ENCODE measurements around the gene L3MBTL4. TPM values are rescaled to one million over a fixed set of nuclear protein-coding genes. Genes with fewer than 3 reads are reported as not detected.

Gene L3MBTL4
- polyA plus RNA-seq, 3 donors, result 1.1 to 1.8 (median 1.7) TPM

DNA sequence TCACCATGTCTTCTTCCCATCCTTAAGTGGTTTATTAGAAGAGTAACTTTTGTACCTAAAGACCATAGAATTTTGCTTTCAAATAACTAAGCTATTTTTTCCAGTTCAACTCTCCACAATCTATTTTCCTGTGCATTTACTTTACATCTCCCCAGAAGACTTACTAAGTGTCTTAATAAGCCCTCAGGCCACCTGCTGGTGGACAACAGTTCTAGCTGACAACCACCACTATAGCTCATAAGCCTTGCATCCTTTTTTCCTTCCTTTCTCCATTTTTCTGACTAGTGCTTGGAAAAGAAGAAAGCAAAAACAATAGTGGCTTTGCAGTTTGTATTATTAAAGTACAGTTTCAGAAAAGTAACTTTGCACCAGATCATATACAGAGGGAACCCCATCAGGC lies 369.9 kb downstream of the L3MBTL4 start:
- no peak overlapping the region for H3K27ac ChIP-seq (ENCODE audit: low read depth, low read length)

GRCh38 chr18:6044319-6044718 lies 370.4 kb downstream of the L3MBTL4 start:
- WGBS, 3 donors, result 61 to 63% (median 63%) methylated on average over 1 of the region's 1 CpG
- no peak overlapping the region for H3K27ac ChIP-seq (ENCODE audit: low read depth, low read length)

- WGBS, 3 donors, result 77 to 81% (median 79%) methylated on average over 2 of the region's 2 CpGs
- no peak overlapping the region for H3K27ac ChIP-seq (ENCODE audit: low read depth, low read length)
Measured at GRCh38 chr18:6039055-6039454, 375.7 kb downstream of the L3MBTL4 start.

DNA sequence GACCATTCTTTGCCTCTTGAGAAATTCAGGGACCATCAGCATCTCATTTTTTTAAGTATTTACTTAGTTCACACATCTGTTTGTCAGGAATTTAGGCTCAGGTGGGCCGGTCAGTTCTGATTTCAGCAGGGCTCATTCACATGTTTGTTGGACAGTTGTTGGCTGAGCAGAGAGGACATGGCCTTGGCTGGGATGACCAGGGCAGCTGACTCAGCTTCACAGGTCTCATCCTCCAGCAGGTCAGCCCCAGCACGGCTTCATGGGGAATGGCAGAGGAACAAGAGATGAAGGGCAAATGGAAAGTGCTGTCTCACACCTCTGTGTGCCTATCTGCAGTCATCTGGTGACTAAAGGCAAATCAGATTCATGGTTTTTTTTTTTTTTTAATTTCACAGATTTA lies 383.3 kb downstream of the L3MBTL4 start:
- H3K27ac ChIP-seq (ENCODE audit: low read depth, low read length), result no peak overlapping the region
- 58 to 80% (median 76%) methylated on average over 2 of the region's 2 CpGs for WGBS, 3 donors

- H3K27ac ChIP-seq (ENCODE audit: low read depth, low read length), result no peak overlapping the region
- WGBS, 3 donors, result 46 to 60% (median 50%) methylated on average over 2 of the region's 2 CpGs
Measured at GRCh38 chr18:6031002-6031401, 383.7 kb downstream of the L3MBTL4 start.

GRCh38 chr18:6024745-6025248 lies 389.9 kb downstream of the L3MBTL4 start:
- H3K27ac ChIP-seq (ENCODE audit: low read depth, low read length), result no peak overlapping the region
- 49 to 78% (median 63%) methylated on average over 2 of the region's 2 CpGs for WGBS, 3 donors

DNA sequence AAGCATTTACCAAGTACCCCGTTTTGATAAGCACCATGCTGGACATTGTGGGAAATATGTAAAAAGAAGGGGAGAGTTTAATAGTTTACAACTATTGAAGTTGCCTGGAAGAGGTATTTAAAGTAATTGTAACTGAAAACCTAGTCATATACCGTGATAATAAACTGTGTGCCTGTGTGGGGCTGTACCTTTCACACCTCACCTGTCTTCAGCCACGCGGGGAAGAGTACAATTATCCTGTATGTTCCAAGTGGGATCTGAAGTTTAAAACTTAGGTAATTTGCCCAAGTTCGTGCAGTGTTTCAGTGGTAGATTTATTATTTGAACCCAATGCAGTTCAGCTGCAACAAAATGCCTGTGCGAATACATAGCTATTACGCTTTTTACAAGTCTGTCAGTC lies 391.2 kb downstream of the L3MBTL4 start:
- H3K27ac ChIP-seq (ENCODE audit: low read depth, low read length), result no peak overlapping the region
- WGBS, 3 donors, result 75 to 87% (median 87%) methylated on average over 7 of the region's 7 CpGs

DNA sequence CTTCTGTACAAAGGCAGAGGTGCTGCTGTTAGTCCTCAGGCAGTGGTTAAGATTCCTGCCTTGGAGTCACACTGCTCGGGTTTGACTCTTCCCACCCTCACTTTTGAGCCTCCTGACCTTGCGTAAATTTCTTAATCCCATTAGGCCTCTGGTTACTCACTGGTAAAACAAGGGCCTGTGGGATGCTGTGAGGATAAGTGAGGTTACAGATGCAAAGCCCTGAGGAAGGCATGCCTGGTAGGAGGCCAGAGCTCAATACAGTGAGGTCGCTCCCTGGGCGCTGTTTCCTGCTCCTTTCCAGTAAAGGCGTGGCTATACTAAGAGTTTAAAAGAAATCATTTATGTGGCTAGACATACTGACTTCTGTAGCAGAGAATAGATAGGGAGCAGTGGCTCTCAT lies 391.9 kb downstream of the L3MBTL4 start:
- 52 to 66% (median 55%) methylated on average over 5 of the region's 5 CpGs for WGBS, 3 donors
- H3K27ac ChIP-seq (ENCODE audit: low read depth, low read length), result no peak overlapping the region

GRCh38 chr18:6022074-6022444 lies 392.7 kb downstream of the L3MBTL4 start:
- 30 to 49% (median 35%) methylated on average over 2 of the region's 2 CpGs for WGBS, 3 donors
- no peak overlapping the region for H3K27ac ChIP-seq (ENCODE audit: low read depth, low read length)

DNA sequence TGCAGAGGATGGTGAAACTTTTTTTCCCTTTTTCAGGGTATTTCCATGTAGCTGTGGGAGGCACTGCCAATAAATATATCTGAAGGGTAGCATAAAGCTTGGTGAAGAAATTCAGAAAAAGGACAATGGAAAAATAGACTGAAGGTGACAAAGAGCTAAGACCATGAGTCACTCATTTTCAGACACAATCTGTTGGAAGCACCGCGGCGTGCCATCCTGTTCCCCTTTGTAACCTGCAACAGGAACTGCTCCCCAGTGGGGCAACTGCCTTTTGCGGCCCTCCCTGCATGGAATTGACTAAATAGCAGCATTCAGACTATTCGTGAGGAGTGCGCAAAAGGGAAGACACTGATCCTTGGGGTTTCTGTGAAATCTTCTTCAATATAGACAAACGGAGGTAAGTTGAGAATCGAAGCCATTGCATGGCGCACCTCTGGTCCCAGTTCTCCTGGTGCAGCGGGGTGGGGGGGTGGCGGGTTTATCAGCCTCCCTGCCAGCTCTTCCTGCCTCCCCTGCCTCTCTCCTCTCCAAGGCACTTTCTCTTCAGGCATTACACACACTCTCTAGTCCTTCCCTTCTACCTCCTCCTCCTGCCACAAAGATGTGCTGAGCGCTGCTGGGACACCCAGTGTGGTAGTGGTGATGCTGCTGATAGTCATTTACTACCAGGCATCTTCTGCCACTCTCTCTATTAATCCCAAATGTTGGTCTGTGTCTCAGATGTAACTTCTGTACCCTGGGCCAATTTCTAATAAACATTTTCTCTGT lies 393.2 kb downstream of the L3MBTL4 start:
- 63 to 88% (median 78%) methylated on average over 12 of the region's 12 CpGs for WGBS, 3 donors
- H3K27ac ChIP-seq (ENCODE audit: low read depth, low read length), result no peak overlapping the region

GRCh38 chr18:6018671-6019070 lies 396.0 kb downstream of the L3MBTL4 start:
- H3K27ac ChIP-seq (ENCODE audit: low read depth, low read length), result no peak overlapping the region
- WGBS, 3 donors, result 82 to 91% (median 87%) methylated on average over 1 of the region's 1 CpG

GRCh38 chr18:6017171-6017570 lies 397.5 kb downstream of the L3MBTL4 start:
- H3K27ac ChIP-seq (ENCODE audit: low read depth, low read length), result no peak overlapping the region
- 62 to 81% (median 78%) methylated on average over 5 of the region's 5 CpGs for WGBS, 3 donors

DNA sequence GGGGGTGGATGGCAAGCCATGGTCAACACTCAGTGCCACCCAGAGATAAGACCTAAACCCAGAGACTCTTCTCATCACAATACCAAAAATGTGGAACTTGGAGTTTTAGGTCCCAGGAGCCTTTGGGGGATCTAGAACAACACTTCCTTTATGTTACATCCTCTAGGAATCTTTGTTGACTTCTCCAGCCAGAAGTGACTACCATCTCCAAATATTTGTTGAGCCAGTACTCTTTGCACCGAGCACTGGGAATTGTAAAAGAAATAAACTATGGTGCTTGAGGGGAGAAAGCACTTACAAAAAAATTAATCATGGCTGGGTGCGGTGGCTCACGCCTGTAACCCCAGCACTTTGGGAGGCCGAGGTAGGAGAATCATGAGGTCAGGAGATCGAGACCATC lies 399.3 kb downstream of the L3MBTL4 start:
- no peak overlapping the region for H3K27ac ChIP-seq (ENCODE audit: low read depth, low read length)
- 83 to 95% (median 93%) methylated on average over 5 of the region's 5 CpGs for WGBS, 3 donors

DNA sequence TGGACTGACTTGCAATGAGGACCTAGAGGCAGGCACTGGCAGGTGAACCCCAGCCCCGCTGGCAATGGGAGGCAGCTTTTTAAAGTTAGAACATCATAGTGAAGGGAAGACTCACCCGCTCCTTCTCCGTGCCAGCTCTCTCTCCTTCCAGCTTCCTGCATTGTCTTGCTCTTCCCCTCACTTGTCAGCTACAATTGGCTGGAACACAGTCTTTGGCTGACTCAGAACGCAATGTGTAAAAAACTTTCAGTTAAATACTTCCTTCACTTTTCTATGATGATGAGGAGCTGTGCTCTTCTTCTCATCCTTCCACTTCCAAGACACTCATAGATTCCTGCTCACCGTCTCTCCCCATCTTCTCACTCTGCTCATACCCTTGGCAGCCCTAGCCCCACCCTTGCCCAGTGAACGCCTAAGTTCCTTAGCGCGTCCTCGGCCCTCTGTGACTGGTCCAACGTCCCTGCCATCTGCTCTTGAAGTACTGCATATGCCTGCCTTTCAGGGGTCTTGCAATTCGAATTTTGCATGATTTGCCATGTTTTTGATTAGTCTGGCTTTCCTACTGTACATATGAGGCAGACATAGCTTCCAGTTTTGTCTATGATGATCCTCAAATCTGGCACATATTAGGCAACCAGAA lies 401.4 kb downstream of the L3MBTL4 start:
- no peak overlapping the region for H3K27ac ChIP-seq (ENCODE audit: low read depth, low read length)
- 76 to 85% (median 78%) methylated on average over 11 of the region's 11 CpGs for WGBS, 3 donors

- H3K27ac ChIP-seq (ENCODE audit: low read depth, low read length), result no peak overlapping the region
- 86 to 97% (median 86%) methylated on average over 1 of the region's 1 CpG for WGBS, 3 donors
Measured at GRCh38 chr18:6010921-6011320, 403.8 kb downstream of the L3MBTL4 start.

GRCh38 chr18:6010284-6010683 lies 404.4 kb downstream of the L3MBTL4 start:
- H3K27ac ChIP-seq (ENCODE audit: low read depth, low read length), result no peak overlapping the region
- WGBS, 3 donors, result 77 to 91% (median 87%) methylated on average over 5 of the region's 5 CpGs

DNA sequence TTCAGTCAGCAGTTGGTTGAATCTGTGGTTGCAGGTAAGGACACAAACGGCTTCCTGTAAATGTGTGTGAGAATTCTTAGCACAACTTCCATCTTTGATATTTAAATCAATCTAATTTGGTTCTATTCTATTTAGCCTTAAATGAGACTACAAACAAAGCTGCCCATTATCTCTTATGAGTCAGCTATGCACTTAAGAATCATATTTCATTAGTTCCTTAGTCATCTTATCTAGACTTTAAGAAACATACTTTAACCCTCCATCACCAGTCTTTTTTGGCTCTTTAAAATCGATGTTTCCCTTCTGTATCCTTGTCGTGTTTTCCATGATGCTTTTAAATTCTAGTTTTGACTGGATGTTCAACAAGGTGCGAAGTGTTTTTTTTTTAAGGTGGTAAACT lies 405.0 kb downstream of the L3MBTL4 start:
- H3K27ac ChIP-seq (ENCODE audit: low read depth, low read length), result no peak overlapping the region

DNA sequence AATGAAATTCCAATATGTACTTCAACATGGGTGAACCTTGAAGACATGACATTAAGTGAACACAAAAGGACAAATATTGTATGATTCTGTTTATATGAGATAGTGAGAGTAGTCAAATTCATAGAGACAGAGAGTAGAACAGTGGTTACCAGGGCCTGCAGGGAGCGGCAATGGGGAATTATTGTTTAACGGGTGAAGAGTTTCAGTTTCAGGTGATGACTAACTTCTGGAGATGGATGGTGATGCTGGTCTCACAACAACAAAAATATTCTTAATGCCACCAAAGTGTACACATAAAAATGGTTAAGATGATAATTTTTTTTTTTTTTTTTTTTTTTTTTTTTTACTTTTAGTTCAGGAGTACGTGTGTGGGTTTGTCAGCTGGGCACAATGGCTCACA lies 410.0 kb downstream of the L3MBTL4 start:
- WGBS, 3 donors, result 85 to 88% (median 86%) methylated on average over 3 of the region's 3 CpGs
- no peak overlapping the region for H3K27ac ChIP-seq (ENCODE audit: low read depth, low read length)

More for the DNA sequence above, 405.0 kb downstream of the L3MBTL4 start:
- 70 to 79% (median 78%) methylated on average over 4 of the region's 4 CpGs for WGBS, 3 donors

DNA sequence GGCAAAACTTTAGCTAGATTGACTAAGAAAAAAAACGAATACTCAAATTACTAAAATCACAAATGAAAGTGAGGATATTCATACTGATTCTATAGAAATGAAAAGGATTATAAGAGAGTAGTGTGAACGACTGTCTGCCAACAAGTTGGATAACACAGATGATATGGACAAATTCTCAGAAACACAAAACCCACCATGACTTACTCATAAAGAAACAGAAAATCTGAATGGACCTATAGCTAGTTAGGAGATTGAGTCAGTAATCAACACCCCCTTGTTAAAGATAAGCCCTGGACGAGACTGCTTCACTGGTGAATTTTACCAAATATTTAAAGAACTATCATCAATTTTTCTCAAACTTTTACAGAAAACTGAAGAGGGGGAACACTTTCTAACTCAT lies 410.6 kb downstream of the L3MBTL4 start:
- no peak overlapping the region for H3K27ac ChIP-seq (ENCODE audit: low read depth, low read length)
- 60 to 75% (median 73%) methylated on average over 3 of the region's 3 CpGs for WGBS, 3 donors

DNA sequence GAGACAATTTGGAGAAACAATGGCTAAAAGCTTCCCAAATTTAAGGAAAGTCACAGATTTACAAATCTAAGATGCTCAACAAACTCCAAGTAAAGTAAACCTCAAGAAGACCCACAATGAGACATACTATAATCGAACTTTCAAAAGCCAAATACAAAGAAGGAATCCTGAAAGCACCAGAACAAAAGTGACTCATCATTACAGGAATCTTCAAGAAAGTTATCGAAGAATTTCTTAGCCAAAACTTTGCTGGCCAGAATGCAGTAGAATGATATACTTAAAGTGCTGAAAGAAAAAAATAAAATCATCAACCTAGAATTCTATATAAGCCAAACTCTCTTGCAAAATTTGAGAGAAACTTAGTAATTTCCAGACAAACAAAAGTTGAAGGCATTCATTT lies 412.8 kb downstream of the L3MBTL4 start:
- 65 to 71% (median 71%) methylated on average over 2 of the region's 2 CpGs for WGBS, 3 donors
- no peak overlapping the region for H3K27ac ChIP-seq (ENCODE audit: low read depth, low read length)
